HG03159 (cell line): ENCODE measurements around the gene ESPN.

Experiments used
- ATAC-seq: cut with Tn5 transposase; IDR thresholded peaks from one replicate; pipeline ENCODE4 v1.9.1; 2021; ENCODE audit warnings: mild to moderate bottlenecking, moderate library complexity; ENCODE audit not compliant: unreplicated experiment

ESPN gene

GRCh38 chr1:6408023-6408422 lies 16.6 kb upstream of the ESPN start:
- ATAC-seq, result no peak

GRCh38 chr1:6409053-6409452 lies 15.5 kb upstream of the ESPN start:
- ATAC-seq, result no peak

- no peak for ATAC-seq
Measured at GRCh38 chr1:6409733-6410132, 14.8 kb upstream of the ESPN start.

- ATAC-seq, result no peak
Measured at GRCh38 chr1:6410248-6410893, 14.2 kb upstream of the ESPN start.

- no peak for ATAC-seq
Measured at GRCh38 chr1:6412896-6413295, 11.7 kb upstream of the ESPN start.

- peak; percentile 65 for ATAC-seq
Measured at GRCh38 chr1:6414443-6414844, 10.1 kb upstream of the ESPN start.

- no peak for ATAC-seq
Measured at GRCh38 chr1:6414881-6415626, 9.5 kb upstream of the ESPN start.

GRCh38 chr1:6416295-6416656 lies 8.3 kb upstream of the ESPN start:
- ATAC-seq, result no peak

GRCh38 chr1:6416906-6417305 lies 7.7 kb upstream of the ESPN start:
- ATAC-seq, result no peak

GRCh38 chr1:6417961-6418667 lies 6.5 kb upstream of the ESPN start:
- ATAC-seq, result no peak

GRCh38 chr1:6418668-6419396 lies 5.7 kb upstream of the ESPN start:
- no peak for ATAC-seq

- no peak for ATAC-seq
Measured at GRCh38 chr1:6419397-6419803, 5.2 kb upstream of the ESPN start.

GRCh38 chr1:6419804-6420453 lies 4.6 kb upstream of the ESPN start, which contains the start of gene HES2:
TSS of gene HES2 (minus strand) at chr1:6419919. CDS start at chr1:6419820, 99 bp downstream.
- ATAC-seq, result no peak

- no peak for ATAC-seq
Measured at GRCh38 chr1:6420454-6421042, 4.0 kb upstream of the ESPN start.

GRCh38 chr1:6421266-6421665 lies 3.3 kb upstream of the ESPN start:
- no peak for ATAC-seq

GRCh38 chr1:6423321-6423999 lies 1.1 kb upstream of the ESPN start:
- no peak for ATAC-seq

- ATAC-seq, result no peak
Measured at GRCh38 chr1:6424000-6424565, 493 bp upstream of the ESPN start.

GRCh38 chr1:6425658-6426057 lies 1.1 kb downstream of the ESPN start:
- ATAC-seq, result no peak

- ATAC-seq, result no peak
Measured at GRCh38 chr1:6426277-6426971, 1.8 kb downstream of the ESPN start.
